ENCODE results near the gene FAR2. TPM values are rescaled to one million over a fixed set of nuclear protein-coding genes. Genes with fewer than 3 reads are reported as not detected.

Gene FAR2
- total and polyA plus RNA-seq, 4 donors: 0.81 to 7.6 (median 3.1) TPM

GRCh38 chr12:29212682-29213403 is 63.8 kb downstream of the FAR2 start:
- Histone ChIP-seq H3K9me3 (ENCODE audit: control insufficient read depth in 4 of 4, low read length in 3 of 4) (no peaks in the 10 kb centered on the region), H3K27me3 (ENCODE audit: control insufficient read depth in 4 of 4, insufficient read depth in 4 of 4, low read length in 3 of 4) (no peaks in the 10 kb centered on the region), H3K9ac (ENCODE audit: low read depth in 1 of 2, low read length in 2 of 2) (no peak overlapping the region), H3K4me1 (ENCODE audit: control insufficient read depth in 4 of 4, insufficient read depth in 4 of 4, low read length in 3 of 4) (no peaks in the 10 kb centered on the region), H3K36me3 (ENCODE audit: control insufficient read depth in 4 of 4, insufficient read depth in 3 of 4, low read depth in 1 of 4, low read length in 3 of 4) (no peaks in the 10 kb centered on the region), H3K4me3 (ENCODE audit: low read depth in 1 of 3, low read length in 3 of 3) (no peak overlapping the region), H3K27ac (ENCODE audit: low read depth in 1 of 2, low read length in 2 of 2) (no peak overlapping the region)
- no peak for TF ChIP-seq RAD21 (IDR thresholded peaks at IDR 0.05)
- TF ChIP-seq SP1 (IDR thresholded peaks at IDR 0.05): no peak
- TF ChIP-seq GABPA (IDR thresholded peaks at IDR 0.05 in 1 of 2, conservative IDR thresholded peaks at IDR 0.05 in 1 of 2): no peak
- TF ChIP-seq FOXA1 (IDR thresholded peaks at IDR 0.05): no peak
- no peak for TF ChIP-seq FOXA2 (IDR thresholded peaks at IDR 0.05)
- WGBS: 70% methylated on average over 4 of the region's 4 CpGs
- DNase-seq (ENCODE audit: low spot score): no peak

GRCh38 chr12:29216266-29216665 is 67.2 kb downstream of the FAR2 start:
- no peak for TF ChIP-seq JUND (IDR thresholded peaks at IDR 0.05)
- TF ChIP-seq, protein P1, sequence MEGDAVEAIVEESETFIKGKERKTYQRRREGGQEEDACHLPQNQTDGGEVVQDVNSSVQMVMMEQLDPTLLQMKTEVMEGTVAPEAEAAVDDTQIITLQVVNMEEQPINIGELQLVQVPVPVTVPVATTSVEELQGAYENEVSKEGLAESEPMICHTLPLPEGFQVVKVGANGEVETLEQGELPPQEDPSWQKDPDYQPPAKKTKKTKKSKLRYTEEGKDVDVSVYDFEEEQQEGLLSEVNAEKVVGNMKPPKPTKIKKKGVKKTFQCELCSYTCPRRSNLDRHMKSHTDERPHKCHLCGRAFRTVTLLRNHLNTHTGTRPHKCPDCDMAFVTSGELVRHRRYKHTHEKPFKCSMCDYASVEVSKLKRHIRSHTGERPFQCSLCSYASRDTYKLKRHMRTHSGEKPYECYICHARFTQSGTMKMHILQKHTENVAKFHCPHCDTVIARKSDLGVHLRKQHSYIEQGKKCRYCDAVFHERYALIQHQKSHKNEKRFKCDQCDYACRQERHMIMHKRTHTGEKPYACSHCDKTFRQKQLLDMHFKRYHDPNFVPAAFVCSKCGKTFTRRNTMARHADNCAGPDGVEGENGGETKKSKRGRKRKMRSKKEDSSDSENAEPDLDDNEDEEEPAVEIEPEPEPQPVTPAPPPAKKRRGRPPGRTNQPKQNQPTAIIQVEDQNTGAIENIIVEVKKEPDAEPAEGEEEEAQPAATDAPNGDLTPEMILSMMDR (IDR thresholded peaks at IDR 0.05; ENCODE audit: low read depth, low read length, missing input control): no peak
- no peak for TF ChIP-seq HNF4A (conservative IDR thresholded peaks at IDR 0.05)
- TF ChIP-seq, protein P2, sequence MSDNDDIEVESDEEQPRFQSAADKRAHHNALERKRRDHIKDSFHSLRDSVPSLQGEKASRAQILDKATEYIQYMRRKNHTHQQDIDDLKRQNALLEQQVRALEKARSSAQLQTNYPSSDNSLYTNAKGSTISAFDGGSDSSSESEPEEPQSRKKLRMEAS (IDR thresholded peaks at IDR 0.05): no peak
- TF ChIP-seq, protein P3, sequence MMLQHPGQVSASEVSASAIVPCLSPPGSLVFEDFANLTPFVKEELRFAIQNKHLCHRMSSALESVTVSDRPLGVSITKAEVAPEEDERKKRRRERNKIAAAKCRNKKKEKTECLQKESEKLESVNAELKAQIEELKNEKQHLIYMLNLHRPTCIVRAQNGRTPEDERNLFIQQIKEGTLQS (IDR thresholded peaks at IDR 0.05): no peak
- TF ChIP-seq NR2F2 (IDR thresholded peaks at IDR 0.05): no peak
- TF ChIP-seq, protein P4, sequence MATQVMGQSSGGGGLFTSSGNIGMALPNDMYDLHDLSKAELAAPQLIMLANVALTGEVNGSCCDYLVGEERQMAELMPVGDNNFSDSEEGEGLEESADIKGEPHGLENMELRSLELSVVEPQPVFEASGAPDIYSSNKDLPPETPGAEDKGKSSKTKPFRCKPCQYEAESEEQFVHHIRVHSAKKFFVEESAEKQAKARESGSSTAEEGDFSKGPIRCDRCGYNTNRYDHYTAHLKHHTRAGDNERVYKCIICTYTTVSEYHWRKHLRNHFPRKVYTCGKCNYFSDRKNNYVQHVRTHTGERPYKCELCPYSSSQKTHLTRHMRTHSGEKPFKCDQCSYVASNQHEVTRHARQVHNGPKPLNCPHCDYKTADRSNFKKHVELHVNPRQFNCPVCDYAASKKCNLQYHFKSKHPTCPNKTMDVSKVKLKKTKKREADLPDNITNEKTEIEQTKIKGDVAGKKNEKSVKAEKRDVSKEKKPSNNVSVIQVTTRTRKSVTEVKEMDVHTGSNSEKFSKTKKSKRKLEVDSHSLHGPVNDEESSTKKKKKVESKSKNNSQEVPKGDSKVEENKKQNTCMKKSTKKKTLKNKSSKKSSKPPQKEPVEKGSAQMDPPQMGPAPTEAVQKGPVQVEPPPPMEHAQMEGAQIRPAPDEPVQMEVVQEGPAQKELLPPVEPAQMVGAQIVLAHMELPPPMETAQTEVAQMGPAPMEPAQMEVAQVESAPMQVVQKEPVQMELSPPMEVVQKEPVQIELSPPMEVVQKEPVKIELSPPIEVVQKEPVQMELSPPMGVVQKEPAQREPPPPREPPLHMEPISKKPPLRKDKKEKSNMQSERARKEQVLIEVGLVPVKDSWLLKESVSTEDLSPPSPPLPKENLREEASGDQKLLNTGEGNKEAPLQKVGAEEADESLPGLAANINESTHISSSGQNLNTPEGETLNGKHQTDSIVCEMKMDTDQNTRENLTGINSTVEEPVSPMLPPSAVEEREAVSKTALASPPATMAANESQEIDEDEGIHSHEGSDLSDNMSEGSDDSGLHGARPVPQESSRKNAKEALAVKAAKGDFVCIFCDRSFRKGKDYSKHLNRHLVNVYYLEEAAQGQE (IDR thresholded peaks at IDR 0.05): no peak
- TF ChIP-seq RAD21 (IDR thresholded peaks at IDR 0.05): no peak
- no peak for TF ChIP-seq FOXA1 (IDR thresholded peaks at IDR 0.05)
- no peak for TF ChIP-seq YY1 (IDR thresholded peaks at IDR 0.05)
- TF ChIP-seq RXRA (IDR thresholded peaks at IDR 0.05): no peak
- TF ChIP-seq SP1 (IDR thresholded peaks at IDR 0.05): no peak
- no peak for TF ChIP-seq EGR1 (IDR thresholded peaks at IDR 0.05; ENCODE audit: low read depth in 2 of 2)
- TF ChIP-seq FOXA2 (IDR thresholded peaks at IDR 0.05): no peak
- TF ChIP-seq, protein P5, sequence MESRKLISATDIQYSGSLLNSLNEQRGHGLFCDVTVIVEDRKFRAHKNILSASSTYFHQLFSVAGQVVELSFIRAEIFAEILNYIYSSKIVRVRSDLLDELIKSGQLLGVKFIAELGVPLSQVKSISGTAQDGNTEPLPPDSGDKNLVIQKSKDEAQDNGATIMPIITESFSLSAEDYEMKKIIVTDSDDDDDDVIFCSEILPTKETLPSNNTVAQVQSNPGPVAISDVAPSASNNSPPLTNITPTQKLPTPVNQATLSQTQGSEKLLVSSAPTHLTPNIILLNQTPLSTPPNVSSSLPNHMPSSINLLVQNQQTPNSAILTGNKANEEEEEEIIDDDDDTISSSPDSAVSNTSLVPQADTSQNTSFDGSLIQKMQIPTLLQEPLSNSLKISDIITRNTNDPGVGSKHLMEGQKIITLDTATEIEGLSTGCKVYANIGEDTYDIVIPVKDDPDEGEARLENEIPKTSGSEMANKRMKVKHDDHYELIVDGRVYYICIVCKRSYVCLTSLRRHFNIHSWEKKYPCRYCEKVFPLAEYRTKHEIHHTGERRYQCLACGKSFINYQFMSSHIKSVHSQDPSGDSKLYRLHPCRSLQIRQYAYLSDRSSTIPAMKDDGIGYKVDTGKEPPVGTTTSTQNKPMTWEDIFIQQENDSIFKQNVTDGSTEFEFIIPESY (IDR thresholded peaks at IDR 0.05): no peak
- TF ChIP-seq GABPA (IDR thresholded peaks at IDR 0.05 in 1 of 2, conservative IDR thresholded peaks at IDR 0.05 in 1 of 2): no peak
- no peak for TF ChIP-seq TAF1 (conservative IDR thresholded peaks at IDR 0.05)
- no peak for TF ChIP-seq HNF4G (IDR thresholded peaks at IDR 0.05)
- no peak overlapping the region for H3K4me3 ChIP-seq (ENCODE audit: low read depth in 1 of 3, low read length in 3 of 3)

More at GRCh38 chr12:29216266-29216665, 67.2 kb downstream of the FAR2 start:
- WGBS: 76% methylated on average over 2 of the region's 2 CpGs
- no peak for DNase-seq (ENCODE audit: low spot score)
- no peaks in the 10 kb centered on the region for H3K9me3 ChIP-seq (ENCODE audit: control insufficient read depth in 4 of 4, low read length in 3 of 4)
- no peak overlapping the region for H3K9ac ChIP-seq (ENCODE audit: low read depth in 1 of 2, low read length in 2 of 2)
- H3K36me3 ChIP-seq (ENCODE audit: control insufficient read depth in 4 of 4, insufficient read depth in 3 of 4, low read depth in 1 of 4, low read length in 3 of 4): no peaks in the 10 kb centered on the region
- H3K27ac ChIP-seq (ENCODE audit: low read depth in 1 of 2, low read length in 2 of 2): no peak overlapping the region
- no peaks in the 10 kb centered on the region for H3K27me3 ChIP-seq (ENCODE audit: control insufficient read depth in 4 of 4, insufficient read depth in 4 of 4, low read length in 3 of 4)
- H3K4me1 ChIP-seq (ENCODE audit: control insufficient read depth in 4 of 4, insufficient read depth in 4 of 4, low read length in 3 of 4): no peaks in the 10 kb centered on the region
